Activated CD4-positive, alpha-beta T cell treated with anti-CD3 and anti-CD28 coated beads, Interleukin-2, amount 10 ng/mL, durations not matched to agents 7 days and 5 days (primary cell): ENCODE results near the gene PICALM. TPM values are rescaled to one million over a fixed set of nuclear protein-coding genes. Genes with fewer than 3 reads are reported as not detected.

ENCODE experiments used
- CTCF ChIA-PET: fragments of 350-600 bp; sonication (Branson Sonifier 250); formaldehyde crosslinking; loops from one replicate; lab custom pipeline; 2021; ENCODE audit warnings: antibody characterized with exemption; lab: Charles Lee
- POLR2A ChIA-PET: fragments of 350-600 bp; sonication (Branson Sonifier 250); formaldehyde crosslinking; loops from one replicate; lab custom pipeline; 2021; ENCODE audit warnings: antibody characterized with exemption; lab: Charles Lee
- DNase-seq: peaks from one replicate; pipeline ENCODE4 v3.0.0-alpha.2; 2020
- H3K27ac Mint-ChIP-seq: one replicate; pipeline ENCODE4 v1.8.0; 2021; ENCODE audit warnings: mild to moderate bottlenecking, moderate library complexity, mixed read lengths
- H3K27me3 Mint-ChIP-seq: one replicate; pipeline ENCODE4 v1.8.0; 2021; ENCODE audit warnings: mixed read lengths
- H3K36me3 Mint-ChIP-seq: one replicate; pipeline ENCODE4 v1.8.0; 2021; ENCODE audit warnings: low read depth, mixed read lengths
- H3K4me1 Mint-ChIP-seq: one replicate; pipeline ENCODE4 v1.8.0; 2021; ENCODE audit warnings: mixed read lengths
- H3K4me3 Mint-ChIP-seq: one replicate; pipeline ENCODE4 v1.8.0; 2021; ENCODE audit warnings: mild to moderate bottlenecking, moderate library complexity, mixed read lengths
- H3K9me3 Mint-ChIP-seq: one replicate; pipeline ENCODE4 v1.8.0; 2021; ENCODE audit warnings: mixed read lengths
- total RNA-seq, 2 experiments: library from RNA; stranded (reverse); gene quantifications; one replicate each; pipeline ENCODE4 v1.2.3, GENCODE V29; 2021

The PICALM gene
- total RNA-seq, 2 experiments from 2014 or later, result 89.4 to 140 TPM

- Mint-ChIP-seq H3K4me3 (no peak overlapping the region), H3K9me3 (no peaks in the 10 kb centered on the region)
- POLR2A ChIA-PET, result interaction anchor here (0.6 kb wide), 1 partner anchor 27 kb away, joined by 4 read pairs; no protein-coding TSS in a partner anchor
These were observed 27.7 kb downstream of the PICALM start for GRCh38 chr11:86040919-86041850.

GRCh38 chr11:86039094-86039493 lies 29.8 kb downstream of the PICALM start:
- Mint-ChIP-seq H3K27me3 (no peaks in the 10 kb centered on the region), H3K4me1 (peaks cover 36% of the 10 kb centered on the region), H3K4me3 (no peak overlapping the region), H3K36me3 (peaks cover 8% of the 10 kb centered on the region), H3K27ac (no peak overlapping the region), H3K9me3 (no peaks in the 10 kb centered on the region)
- ChIA-PET POLR2A (no interaction called here), CTCF (interaction anchor here (0.6 to 2.0 kb wide), 3 partner anchors 9 to 276 kb away, joined by 3 to 7 read pairs (median 5); no protein-coding TSS in a partner anchor)
- no peak for DNase-seq

More at GRCh38 chr11:86040919-86041850, 27.7 kb downstream of the PICALM start:
- Mint-ChIP-seq H3K4me1 (peaks cover 51% of the 10 kb centered on the region), H3K27ac (peak overlapping the region; percentile 14), H3K36me3 (peaks cover 5% of the 10 kb centered on the region), H3K27me3 (no peaks in the 10 kb centered on the region)
- CTCF ChIA-PET, result interaction anchor here (0.5 to 2.9 kb wide), 26 partner anchors 10 to 348 kb away, joined by 3 to 20 read pairs (median 4); partner anchors contain the start of genes CCDC83, HIKESHI and PICALM
- DNase-seq, result no peak

- Mint-ChIP-seq H3K9me3 (no peaks in the 10 kb centered on the region), H3K27ac (no peak overlapping the region), H3K27me3 (no peaks in the 10 kb centered on the region), H3K4me1 (peaks cover 25% of the 10 kb centered on the region), H3K36me3 (peaks cover 10% of the 10 kb centered on the region), H3K4me3 (no peak overlapping the region)
- DNase-seq, result no peak
- ChIA-PET POLR2A (interaction anchor here (0.6 kb wide), 1 partner anchor 137 kb away, joined by 3 read pairs; no protein-coding TSS in a partner anchor), CTCF (no interaction called here)
These were observed 31.1 kb downstream of the PICALM start for GRCh38 chr11:86037743-86038142.

- no peaks in the 10 kb centered on the region for H3K9me3 Mint-ChIP-seq
- no peak overlapping the region for H3K4me3 Mint-ChIP-seq
- DNase-seq, result no peak
- ChIA-PET POLR2A (no interaction called here), CTCF (no interaction called here)
- H3K27me3 Mint-ChIP-seq, result no peaks in the 10 kb centered on the region
- no peak overlapping the region for H3K27ac Mint-ChIP-seq
- H3K36me3 Mint-ChIP-seq, result peaks cover 18% of the 10 kb centered on the region
- peaks cover 13% of the 10 kb centered on the region for H3K4me1 Mint-ChIP-seq
These were observed 33.0 kb downstream of the PICALM start for GRCh38 chr11:86035920-86036319.

GRCh38 chr11:86035164-86035563 lies 33.7 kb downstream of the PICALM start:
- peaks cover 25% of the 10 kb centered on the region for H3K36me3 Mint-ChIP-seq
- no peak overlapping the region for H3K27ac Mint-ChIP-seq
- no peaks in the 10 kb centered on the region for H3K9me3 Mint-ChIP-seq
- POLR2A ChIA-PET, result no interaction called here
- no peak overlapping the region for H3K4me3 Mint-ChIP-seq
- no peaks in the 10 kb centered on the region for H3K27me3 Mint-ChIP-seq
- peaks cover 9% of the 10 kb centered on the region for H3K4me1 Mint-ChIP-seq
- no peak for DNase-seq
- CTCF ChIA-PET, result interaction anchor here (1.2 kb wide), 1 partner anchor 184 kb away, joined by 3 read pairs; no protein-coding TSS in a partner anchor

GRCh38 chr11:86034710-86035109 lies 34.2 kb downstream of the PICALM start:
- H3K4me3 Mint-ChIP-seq, result no peak overlapping the region
- no peaks in the 10 kb centered on the region for H3K9me3 Mint-ChIP-seq
- H3K27me3 Mint-ChIP-seq, result no peaks in the 10 kb centered on the region
- ChIA-PET POLR2A (no interaction called here), CTCF (interaction anchor here (0.6 to 1.2 kb wide), 2 partner anchors 136 to 184 kb away, joined by 3 read pairs; no protein-coding TSS in a partner anchor)
- H3K27ac Mint-ChIP-seq, result no peak overlapping the region
- H3K36me3 Mint-ChIP-seq, result peaks cover 26% of the 10 kb centered on the region
- DNase-seq, result no peak
- H3K4me1 Mint-ChIP-seq, result peaks cover 9% of the 10 kb centered on the region

GRCh38 chr11:86021377-86021776 lies 47.5 kb downstream of the PICALM start:
- ChIA-PET CTCF (interaction anchor here (0.7 kb wide), 1 partner anchor 19 kb away, joined by 5 read pairs; no protein-coding TSS in a partner anchor), POLR2A (no interaction called here)
- Mint-ChIP-seq H3K4me1 (peaks cover 22% of the 10 kb centered on the region), H3K4me3 (no peak overlapping the region), H3K27me3 (no peaks in the 10 kb centered on the region), H3K27ac (no peak overlapping the region), H3K36me3 (peaks cover 56% of the 10 kb centered on the region), H3K9me3 (no peaks in the 10 kb centered on the region)
- no peak for DNase-seq

- no peaks in the 10 kb centered on the region for H3K27me3 Mint-ChIP-seq
These were observed 50.6 kb downstream of the PICALM start for GRCh38 chr11:86018249-86018648.

GRCh38 chr11:86016451-86016850 lies 52.4 kb downstream of the PICALM start:
- no peaks in the 10 kb centered on the region for H3K27me3 Mint-ChIP-seq
- no peak overlapping the region for H3K4me3 Mint-ChIP-seq
- ChIA-PET POLR2A (interaction anchor here (0.6 kb wide), 1 partner anchor 286 kb away, joined by 5 read pairs; no protein-coding TSS in a partner anchor), CTCF (interaction anchor here (1.2 kb wide), 1 partner anchor 25 kb away, joined by 4 read pairs; no protein-coding TSS in a partner anchor)
- no peaks in the 10 kb centered on the region for H3K9me3 Mint-ChIP-seq
- H3K36me3 Mint-ChIP-seq, result peaks cover 42% of the 10 kb centered on the region
- H3K27ac Mint-ChIP-seq, result no peak overlapping the region
- H3K4me1 Mint-ChIP-seq, result peaks cover 15% of the 10 kb centered on the region
- DNase-seq, result no peak

More at GRCh38 chr11:86018249-86018648, 50.6 kb downstream of the PICALM start:
- no peak overlapping the region for H3K4me3 Mint-ChIP-seq
- H3K27ac Mint-ChIP-seq, result peak overlapping the region; percentile 9
- DNase-seq, result no peak
- ChIA-PET POLR2A (no interaction called here), CTCF (interaction anchor here (1.0 to 1.6 kb wide), 2 partner anchors 9 to 33 kb away, joined by 3 read pairs; no protein-coding TSS in a partner anchor)
- peaks cover 54% of the 10 kb centered on the region for H3K36me3 Mint-ChIP-seq
- H3K9me3 Mint-ChIP-seq, result no peaks in the 10 kb centered on the region
- H3K4me1 Mint-ChIP-seq, result peaks cover 25% of the 10 kb centered on the region

GRCh38 chr11:86015699-86016098 lies 53.2 kb downstream of the PICALM start:
- Mint-ChIP-seq H3K9me3 (no peaks in the 10 kb centered on the region), H3K36me3 (peaks cover 37% of the 10 kb centered on the region), H3K4me3 (no peak overlapping the region), H3K4me1 (peaks cover 11% of the 10 kb centered on the region), H3K27ac (no peak overlapping the region), H3K27me3 (no peaks in the 10 kb centered on the region)
- ChIA-PET POLR2A (no interaction called here), CTCF (interaction anchor here (0.8 to 1.2 kb wide), 3 partner anchors 13 to 178 kb away, joined by 3 to 4 read pairs (median 4); no protein-coding TSS in a partner anchor)
- no peak for DNase-seq

- CTCF ChIA-PET, result interaction anchor here (0.6 to 0.8 kb wide), 2 partner anchors 16 to 238 kb away, joined by 3 to 4 read pairs; no protein-coding TSS in a partner anchor
These were observed 54.7 kb downstream of the PICALM start for GRCh38 chr11:86014221-86014620.

GRCh38 chr11:86013713-86014112 lies 55.2 kb downstream of the PICALM start:
- CTCF ChIA-PET, result interaction anchor here (0.6 kb wide), 1 partner anchor 238 kb away, joined by 4 read pairs; no protein-coding TSS in a partner anchor
- no peak for DNase-seq
- Mint-ChIP-seq H3K4me3 (no peak overlapping the region), H3K27me3 (no peaks in the 10 kb centered on the region), H3K36me3 (peaks cover 38% of the 10 kb centered on the region), H3K4me1 (peaks cover 12% of the 10 kb centered on the region), H3K9me3 (no peaks in the 10 kb centered on the region), H3K27ac (no peak overlapping the region)
- POLR2A ChIA-PET, result no interaction called here

More at GRCh38 chr11:86014221-86014620, 54.7 kb downstream of the PICALM start:
- DNase-seq, result no peak
- Mint-ChIP-seq H3K27ac (no peak overlapping the region), H3K4me1 (peaks cover 12% of the 10 kb centered on the region), H3K36me3 (peaks cover 38% of the 10 kb centered on the region), H3K4me3 (no peak overlapping the region), H3K27me3 (no peaks in the 10 kb centered on the region), H3K9me3 (no peaks in the 10 kb centered on the region)
- POLR2A ChIA-PET, result no interaction called here
